SIG-M5 (cell line): Measurements from ENCODE around the gene SLC6A4.
"Not testable (repeated sequence)": the region's sequence is repeated elsewhere in the genome, so short reads cannot be mapped to it uniquely, and the experiment has no call there.

ENCODE experiments used
- DNase-seq: peaks from one replicate; lab custom pipeline; 2025; lab: John Stamatoyannopoulos, UW

SLC6A4 gene

DNA sequence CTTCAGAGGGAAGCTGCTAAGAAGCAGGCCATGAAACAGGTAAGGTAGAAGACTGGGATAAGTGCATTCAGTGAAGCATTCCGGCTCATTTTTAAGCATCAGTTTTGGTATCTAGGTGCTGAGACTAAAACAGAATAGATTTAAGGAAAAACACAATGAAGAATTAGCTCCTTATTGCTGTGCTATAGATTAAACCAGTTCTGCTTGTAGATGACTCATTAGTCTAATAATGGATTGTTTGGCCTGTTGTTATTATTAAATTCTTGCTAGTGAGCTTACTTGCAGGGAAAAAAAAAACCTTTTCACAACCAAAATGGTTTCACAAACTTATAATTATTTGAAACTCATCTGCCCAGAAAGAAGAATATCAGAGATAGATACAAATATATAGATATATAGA lies 62.9 kb downstream of the SLC6A4 start:
- DNase-seq: no peak

DNA sequence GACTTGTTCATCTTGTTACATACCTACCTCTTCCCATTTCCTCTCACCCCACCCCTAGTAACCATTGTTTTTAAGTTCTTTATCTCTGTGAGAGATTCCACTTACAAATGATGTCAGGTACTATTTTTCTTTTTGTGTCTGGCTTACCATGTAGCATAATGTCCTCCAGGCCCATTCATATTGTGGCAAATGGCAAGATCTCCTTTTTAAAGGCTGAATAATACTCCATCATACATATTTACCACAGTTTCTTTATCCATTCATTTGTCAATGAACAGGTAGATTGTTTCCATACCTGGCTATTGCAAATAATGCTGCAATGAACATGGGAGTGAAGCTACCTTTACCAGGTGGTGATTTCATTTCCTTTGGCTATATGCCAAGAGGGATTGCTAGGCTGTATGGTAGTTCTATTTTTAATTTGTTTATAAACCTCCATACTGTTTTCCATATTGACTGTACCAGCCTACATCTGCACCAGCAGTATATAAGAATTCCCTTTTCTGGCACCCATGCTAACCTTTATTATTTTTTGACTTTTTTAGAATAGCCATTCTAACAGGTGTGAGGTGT lies 65.0 kb downstream of the SLC6A4 start:
- DNase-seq: no peak

DNA sequence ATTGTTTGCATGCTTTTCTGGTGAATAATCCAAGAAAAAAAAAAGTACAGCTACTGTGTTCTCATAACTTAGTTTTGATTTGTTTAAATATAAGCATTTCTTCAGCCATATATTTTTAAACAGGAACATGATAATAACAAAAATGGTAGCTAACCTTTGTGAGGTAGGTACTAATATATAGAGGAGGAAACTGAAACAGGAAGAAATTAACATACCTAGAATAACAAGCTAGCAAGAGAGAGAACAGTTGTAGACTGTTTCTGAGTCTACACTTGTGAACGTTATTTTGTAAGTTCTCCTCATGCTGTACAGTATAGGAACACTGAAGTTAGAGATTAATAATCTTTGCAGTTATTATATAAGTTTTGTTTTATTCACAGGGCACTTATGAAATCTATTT lies 69.5 kb downstream of the SLC6A4 start:
- no peak for DNase-seq

DNA sequence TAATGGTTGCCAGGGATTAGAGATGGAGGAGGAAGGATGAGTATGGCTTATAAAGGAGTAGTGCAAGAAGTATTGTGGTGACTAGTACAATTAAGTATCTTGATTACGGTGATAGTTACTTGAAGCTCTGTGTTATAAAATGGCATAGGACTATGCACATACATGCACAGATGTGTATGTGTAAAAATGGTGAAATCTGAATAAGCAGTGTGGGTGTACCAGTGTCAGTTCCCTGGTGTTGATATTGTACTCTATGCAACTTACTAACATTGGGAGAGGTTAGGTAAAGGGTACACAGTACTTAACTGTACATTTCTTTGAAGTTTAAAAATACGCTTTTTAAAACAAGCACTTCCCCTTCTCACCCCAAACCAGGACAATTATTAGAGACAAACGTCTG lies 70.3 kb downstream of the SLC6A4 start:
- no peak for DNase-seq

DNA sequence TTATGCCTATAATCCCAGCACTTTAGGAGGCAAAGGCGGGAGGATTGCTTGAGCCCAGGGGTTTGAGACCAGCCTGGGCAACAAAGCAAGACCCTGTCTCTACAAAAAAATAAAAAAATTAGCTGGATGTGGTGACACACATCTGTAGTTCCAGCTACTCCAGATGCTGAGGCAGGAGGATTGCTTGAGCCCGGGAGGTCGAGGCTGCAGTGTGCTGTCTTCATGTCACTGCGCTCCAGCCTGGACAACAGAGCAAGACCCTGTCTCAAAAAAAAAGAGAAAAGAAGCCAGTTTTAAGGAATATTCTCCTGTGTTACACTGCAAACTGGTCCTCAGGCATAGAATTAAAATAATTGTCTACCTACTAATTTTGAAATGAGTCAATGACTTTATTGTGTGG lies 71.0 kb downstream of the SLC6A4 start:
- no peak for DNase-seq

- no peak for DNase-seq
Measured at GRCh38 chr17:30161601-30162000, 73.9 kb downstream of the SLC6A4 start.

- DNase-seq: no peak
Measured at GRCh38 chr17:30160419-30161172, 74.9 kb downstream of the SLC6A4 start.

- no peak for DNase-seq
Measured at GRCh38 chr17:30158896-30159625, 76.4 kb downstream of the SLC6A4 start.

DNA sequence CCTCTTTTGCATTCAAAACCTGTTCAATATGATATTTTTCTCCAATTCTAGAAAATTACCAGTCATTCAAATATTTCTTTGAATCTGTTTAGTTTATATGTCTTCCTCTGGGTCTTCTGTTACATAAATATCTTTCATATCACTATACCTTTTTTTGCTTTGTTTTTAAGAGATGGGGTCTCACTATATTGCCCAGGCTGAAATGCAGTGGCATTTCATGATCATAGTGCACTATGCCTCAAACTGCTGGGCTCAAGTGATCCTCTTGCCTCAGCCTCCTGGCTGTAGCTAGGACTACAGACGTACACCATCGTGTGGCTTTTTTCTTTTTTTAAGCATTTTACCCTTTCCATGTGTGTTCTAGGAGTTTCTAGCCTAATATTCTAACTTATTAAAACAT lies 80.1 kb downstream of the SLC6A4 start:
- DNase-seq: no peak

DNA sequence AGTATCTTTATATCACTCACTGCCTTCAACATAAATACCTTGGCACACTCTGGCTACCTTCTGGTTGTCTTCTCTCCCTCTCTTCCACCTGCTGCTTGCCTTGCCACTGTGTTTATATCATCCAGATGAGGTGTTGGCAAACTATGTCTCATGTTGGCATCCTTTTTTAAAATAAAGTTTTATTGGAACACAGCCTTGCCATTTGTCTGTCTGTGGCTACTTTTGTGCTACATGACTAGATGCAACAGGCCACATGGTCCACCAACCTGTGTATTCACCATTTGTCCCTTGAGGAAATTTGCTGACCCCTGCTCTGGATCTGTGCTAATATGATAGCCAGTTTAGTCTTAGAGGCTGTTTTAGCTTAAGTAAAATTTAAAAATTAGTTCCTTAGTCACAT lies 82.0 kb downstream of the SLC6A4 start:
- no peak for DNase-seq

- no peak for DNase-seq
Measured at GRCh38 chr17:30151471-30151870, 84.0 kb downstream of the SLC6A4 start.

DNA sequence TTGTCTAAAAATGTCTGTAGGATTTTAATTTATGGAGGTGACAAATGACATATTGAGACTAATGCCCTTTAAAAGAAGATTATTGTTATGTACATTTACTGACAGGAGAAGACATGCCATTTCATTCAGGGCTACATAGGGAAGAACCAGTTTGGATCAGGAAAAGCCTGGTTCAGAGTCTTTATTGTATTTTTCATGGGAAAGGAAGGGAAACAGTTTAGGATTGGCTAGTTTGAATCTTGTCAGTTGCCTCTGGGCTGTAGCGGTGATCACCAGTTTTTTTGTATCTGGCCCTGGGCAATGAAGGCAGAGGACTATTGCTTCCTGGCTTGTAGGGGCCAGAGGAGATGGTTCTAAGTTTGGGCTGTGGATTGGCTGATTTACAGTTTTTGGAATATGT lies 87.1 kb downstream of the SLC6A4 start:
- no peak for DNase-seq

- not testable (repeated sequence) for DNase-seq
Measured at GRCh38 chr17:30147860-30148259, 87.6 kb downstream of the SLC6A4 start.
